Measurements from ENCODE around the gene SLC9A6. TPM values are rescaled to one million over a fixed set of nuclear protein-coding genes. Genes with fewer than 3 reads are reported as not detected.

The SLC9A6 gene
- 10 to 100 TPM; 14.3 to 14.5 TPM for total RNA-seq

GRCh38 chrX:135985157-135985972, at the start of gene SLC9A6:
SLC9A6 (plus strand) TSS chrX:135985435; CDS start chrX:135985659, 224 bp downstream.
- peak within 1 kb of the TSS; percentile 86 for H3K27ac Mint-ChIP-seq
- H3K36me3 Mint-ChIP-seq, result peaks cover 2% of the 10 kb centered on the region
- no peaks in the 10 kb centered on the region for H3K9me3 Mint-ChIP-seq
- no peaks in the 10 kb centered on the region for H3K27me3 Mint-ChIP-seq
- intact Hi-C loops (cut with micrococcal nuclease), result loop anchor here (1.0 to 10.0 kb wide), 2 partner anchors 11 to 589 kb away; no protein-coding TSS in a partner anchor
- ChIA-PET CTCF (no interaction called here), POLR2A (interaction anchor here (1.7 to 2.2 kb wide), 2 partner anchors 11 kb away, joined by 4 to 13 read pairs; partner anchors contain the start of gene MMGT1)
- DNase-seq, result peak; percentile 77
- peak within 1 kb of the TSS; percentile 89 for H3K4me3 Mint-ChIP-seq
- H3K4me1 Mint-ChIP-seq (ENCODE audit: low read depth), result peaks cover 59% of the 10 kb centered on the region

- Mint-ChIP-seq H3K9me3 (peaks cover 3% of the 10 kb centered on the region), H3K36me3 (peaks cover 7% of the 10 kb centered on the region), H3K4me1 (ENCODE audit: low read depth) (no peaks in the 10 kb centered on the region), H3K4me3 (no peak overlapping the region), H3K27ac (no peak overlapping the region), H3K27me3 (no peaks in the 10 kb centered on the region)
- no peak for DNase-seq
- CTCF ChIA-PET, result no interaction called here
- intact Hi-C loops (cut with micrococcal nuclease), result no loop called here
- POLR2A ChIA-PET, result no interaction called here
Observed at GRCh38 chrX:135944486-135944885, 40.7 kb upstream of the SLC9A6 start.

- Mint-ChIP-seq H3K27ac (no peak overlapping the region), H3K36me3 (no peaks in the 10 kb centered on the region), H3K4me1 (ENCODE audit: low read depth) (no peaks in the 10 kb centered on the region), H3K9me3 (no peaks in the 10 kb centered on the region), H3K4me3 (no peak overlapping the region), H3K27me3 (no peaks in the 10 kb centered on the region)
- CTCF ChIA-PET, result no interaction called here
- intact Hi-C loops (cut with micrococcal nuclease), result no loop called here
- POLR2A ChIA-PET, result no interaction called here
- DNase-seq, result no peak
Observed at GRCh38 chrX:135951291-135951690, 33.9 kb upstream of the SLC9A6 start.

- no peak for DNase-seq
- peaks cover 36% of the 10 kb centered on the region for H3K4me1 Mint-ChIP-seq (ENCODE audit: low read depth)
- peak overlapping the region; percentile 93 for H3K4me3 Mint-ChIP-seq
- ChIA-PET CTCF (no interaction called here), POLR2A (interaction anchor here (2.8 kb wide), 1 partner anchor 11 kb away, joined by 13 read pairs; the partner anchor contains the start of gene SLC9A6)
- intact Hi-C loops (cut with micrococcal nuclease), result loop anchor here (1.0 to 5.0 kb wide), 4 partner anchors 174 to 1166 kb away; partner anchors contain the start of genes FHL1 and INTS6L
- peak overlapping the region; percentile 93 for H3K27ac Mint-ChIP-seq
- H3K9me3 Mint-ChIP-seq, result no peaks in the 10 kb centered on the region
- H3K27me3 Mint-ChIP-seq, result no peaks in the 10 kb centered on the region
- no peaks in the 10 kb centered on the region for H3K36me3 Mint-ChIP-seq
Observed at GRCh38 chrX:135973025-135973547, 12.1 kb upstream of the SLC9A6 start.

- ChIA-PET POLR2A (interaction anchor here (1.2 to 2.8 kb wide), 2 partner anchors 11 to 13 kb away, joined by 4 to 13 read pairs; partner anchors contain the start of gene SLC9A6), CTCF (interaction anchor here (0.6 kb wide), 1 partner anchor 229 kb away, joined by 3 read pairs; no protein-coding TSS in a partner anchor)
- Mint-ChIP-seq H3K36me3 (no peaks in the 10 kb centered on the region), H3K27me3 (no peaks in the 10 kb centered on the region), H3K27ac (peak within 1 kb of the TSS; percentile 93), H3K4me1 (ENCODE audit: low read depth) (peaks cover 37% of the 10 kb centered on the region), H3K4me3 (peak within 1 kb of the TSS; percentile 93), H3K9me3 (no peaks in the 10 kb centered on the region)
- intact Hi-C loops (cut with micrococcal nuclease), result loop anchor here (1.0 to 5.0 kb wide), 5 partner anchors 12 to 1166 kb away; partner anchors contain the start of genes FHL1, INTS6L and SLC9A6
- peak; percentile 89 for DNase-seq
Observed at GRCh38 chrX:135973548-135974278, 11.5 kb upstream of the SLC9A6 start, which contains the start of gene MMGT1. MMGT1 (minus strand) TSS chrX:135973988; CDS start chrX:135973675, 313 bp downstream.

- H3K36me3 Mint-ChIP-seq, result no peaks in the 10 kb centered on the region
- no peaks in the 10 kb centered on the region for H3K27me3 Mint-ChIP-seq
- H3K27ac Mint-ChIP-seq, result peak overlapping the region; percentile 65
- H3K4me3 Mint-ChIP-seq, result peak overlapping the region; percentile 74
- ChIA-PET CTCF (interaction anchor here (0.6 to 0.8 kb wide), 2 partner anchors 228 to 292 kb away, joined by 3 read pairs; no protein-coding TSS in a partner anchor), POLR2A (interaction anchor here (1.2 to 2.8 kb wide), 2 partner anchors 10 to 12 kb away, joined by 4 to 13 read pairs; partner anchors contain the start of gene SLC9A6)
- no peaks in the 10 kb centered on the region for H3K9me3 Mint-ChIP-seq
- no peak for DNase-seq
- intact Hi-C loops (cut with micrococcal nuclease), result loop anchor here (1.0 to 5.0 kb wide), 4 partner anchors 11 to 1167 kb away; partner anchors contain the start of genes FHL1, INTS6L and SLC9A6
- peaks cover 37% of the 10 kb centered on the region for H3K4me1 Mint-ChIP-seq (ENCODE audit: low read depth)
Observed at GRCh38 chrX:135974279-135974856, 10.9 kb upstream of the SLC9A6 start.

- no peak overlapping the region for H3K27ac Mint-ChIP-seq
- no peaks in the 10 kb centered on the region for H3K27me3 Mint-ChIP-seq
- H3K4me3 Mint-ChIP-seq, result no peak overlapping the region
Observed at GRCh38 chrX:135975421-135975820, 9.8 kb upstream of the SLC9A6 start.

GRCh38 chrX:135977611-135978010, 7.6 kb upstream of the SLC9A6 start:
- Mint-ChIP-seq H3K4me3 (no peak overlapping the region), H3K4me1 (ENCODE audit: low read depth) (peaks cover 39% of the 10 kb centered on the region), H3K27ac (no peak overlapping the region), H3K9me3 (no peaks in the 10 kb centered on the region), H3K36me3 (no peaks in the 10 kb centered on the region), H3K27me3 (no peaks in the 10 kb centered on the region)
- intact Hi-C loops (cut with micrococcal nuclease), result no loop called here
- DNase-seq, result no peak
- ChIA-PET POLR2A (no interaction called here), CTCF (interaction anchor here (0.6 kb wide), 1 partner anchor 9 kb away, joined by 3 read pairs; no protein-coding TSS in a partner anchor)

More at GRCh38 chrX:135975421-135975820, 9.8 kb upstream of the SLC9A6 start:
- peaks cover 37% of the 10 kb centered on the region for H3K4me1 Mint-ChIP-seq (ENCODE audit: low read depth)
- no peaks in the 10 kb centered on the region for H3K36me3 Mint-ChIP-seq
- no peak for DNase-seq
- intact Hi-C loops (cut with micrococcal nuclease), result no loop called here
- no peaks in the 10 kb centered on the region for H3K9me3 Mint-ChIP-seq
- POLR2A ChIA-PET, result interaction anchor here (2.8 kb wide), 1 partner anchor 9 kb away, joined by 13 read pairs; the partner anchor contains the start of gene SLC9A6
- CTCF ChIA-PET, result no interaction called here

- no peak for DNase-seq
- no peak overlapping the region for H3K27ac Mint-ChIP-seq
- intact Hi-C loops (cut with micrococcal nuclease), result loop anchor here (10.0 kb wide), 1 partner anchor 594 kb away; no protein-coding TSS in a partner anchor
- H3K27me3 Mint-ChIP-seq, result no peaks in the 10 kb centered on the region
- no peaks in the 10 kb centered on the region for H3K9me3 Mint-ChIP-seq
- CTCF ChIA-PET, result no interaction called here
- H3K4me1 Mint-ChIP-seq (ENCODE audit: low read depth), result peaks cover 53% of the 10 kb centered on the region
- POLR2A ChIA-PET, result no interaction called here
- no peaks in the 10 kb centered on the region for H3K36me3 Mint-ChIP-seq
- H3K4me3 Mint-ChIP-seq, result no peak overlapping the region
Observed at GRCh38 chrX:135981010-135981409, 4.2 kb upstream of the SLC9A6 start.

- POLR2A ChIA-PET, result no interaction called here
- no peak for DNase-seq
- Mint-ChIP-seq H3K4me3 (no peak overlapping the region), H3K4me1 (ENCODE audit: low read depth) (peaks cover 54% of the 10 kb centered on the region), H3K27me3 (no peaks in the 10 kb centered on the region), H3K36me3 (no peaks in the 10 kb centered on the region), H3K27ac (no peak overlapping the region), H3K9me3 (no peaks in the 10 kb centered on the region)
- intact Hi-C loops (cut with micrococcal nuclease), result loop anchor here (10.0 kb wide), 1 partner anchor 593 kb away; no protein-coding TSS in a partner anchor
- CTCF ChIA-PET, result no interaction called here
Observed at GRCh38 chrX:135981668-135982067, 3.6 kb upstream of the SLC9A6 start.

GRCh38 chrX:135982860-135983259, 2.4 kb upstream of the SLC9A6 start:
- no peaks in the 10 kb centered on the region for H3K9me3 Mint-ChIP-seq
- no peak for DNase-seq
- peak overlapping the region; percentile 86 for H3K4me3 Mint-ChIP-seq
- H3K36me3 Mint-ChIP-seq, result no peaks in the 10 kb centered on the region
- no peaks in the 10 kb centered on the region for H3K27me3 Mint-ChIP-seq
- POLR2A ChIA-PET, result no interaction called here
- intact Hi-C loops (cut with micrococcal nuclease), result loop anchor here (10.0 kb wide), 1 partner anchor 592 kb away; no protein-coding TSS in a partner anchor
- CTCF ChIA-PET, result no interaction called here
- H3K27ac Mint-ChIP-seq, result peak overlapping the region; percentile 86
- H3K4me1 Mint-ChIP-seq (ENCODE audit: low read depth), result peaks cover 50% of the 10 kb centered on the region

Data from activated CD4-positive, alpha-beta memory T cell treated with anti-CD3 and anti-CD28 coated beads for 36 hours (primary cell).